Stimulated activated naive CD4-positive, alpha-beta T cell (primary cell): ENCODE results near the gene OR5L2.
"Not testable (repeated sequence)": the region's sequence is repeated elsewhere in the genome, so short reads cannot be mapped to it uniquely, and the experiment has no call there.

Experiments used
- DNase-seq, 6 experiments: peaks; one replicate each; lab custom pipeline; 2025; lab: John Stamatoyannopoulos, UW

The OR5L2 gene

GRCh38 chr11:55826919-55827318 lies at the start of gene OR5L2:
Gene OR5L2, plus strand, starts transcription at chr11:55827219. Its CDS starts 0 bp downstream, at chr11:55827219.
- DNase-seq: no peak

DNA sequence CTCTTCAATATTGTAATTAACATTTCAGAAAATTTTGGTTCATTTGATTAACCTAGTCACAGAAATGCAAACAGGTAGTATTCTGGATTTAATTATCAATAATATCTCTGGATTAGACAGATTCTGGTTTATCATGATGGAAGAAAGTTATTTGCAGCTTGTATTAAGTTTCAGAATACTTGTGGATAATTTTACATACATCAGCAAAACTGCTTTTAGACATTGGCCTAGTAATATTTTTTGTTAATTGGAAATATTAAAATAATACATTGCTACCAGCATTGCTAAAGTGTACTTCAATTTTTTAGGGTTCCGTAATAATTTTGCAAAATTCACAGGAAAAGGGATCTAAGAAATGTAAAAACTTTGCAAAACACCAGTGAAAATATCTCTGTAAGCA lies 35.4 kb upstream of the OR5L2 start:
- DNase-seq: no peak

DNA sequence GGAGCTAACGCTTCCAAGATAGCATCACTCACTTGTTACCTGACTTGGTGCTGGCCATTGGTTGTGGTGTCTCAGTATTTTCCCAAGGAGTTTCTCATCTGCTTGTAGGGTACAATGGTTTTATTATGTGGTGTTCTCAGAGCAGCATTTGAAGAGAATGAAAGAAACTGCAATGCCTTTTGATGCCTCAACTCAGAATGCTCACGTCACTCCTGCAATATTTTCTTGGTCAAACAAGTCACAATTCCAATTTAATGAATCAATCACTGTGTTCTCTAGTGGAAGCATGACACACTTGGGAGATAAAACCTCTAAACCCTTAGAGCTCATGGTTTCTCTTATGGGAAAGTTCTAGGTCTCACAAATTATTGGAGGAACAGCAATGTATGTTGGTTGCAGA lies 33.7 kb upstream of the OR5L2 start:
- peak in 1 of 6 experiments; percentile 1 for DNase-seq

DNA sequence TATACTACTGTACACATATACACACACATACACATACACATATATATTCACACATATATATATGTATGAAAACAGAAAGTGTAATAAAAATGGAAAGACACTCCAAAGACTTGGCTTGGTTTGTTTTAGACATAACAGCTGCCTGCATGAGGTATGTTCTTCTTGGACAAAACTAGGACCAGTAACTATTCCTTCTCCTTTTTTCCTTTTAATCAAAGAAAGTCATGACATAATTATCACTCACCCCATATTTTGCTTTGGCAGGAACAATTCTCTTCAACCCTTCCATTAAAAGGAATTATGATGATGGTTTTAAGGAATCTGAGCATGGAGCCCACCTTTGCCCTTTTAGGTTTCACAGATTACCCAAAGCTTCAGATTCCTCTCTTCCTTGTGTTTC lies 31.8 kb upstream of the OR5L2 start, which contains the start of gene OR5D14:
OR5D14 (plus strand) TSS at position 301 of the 400 bp plus-strand sequence; CDS start at position 301, 0 bp downstream.
- no peak for DNase-seq

DNA sequence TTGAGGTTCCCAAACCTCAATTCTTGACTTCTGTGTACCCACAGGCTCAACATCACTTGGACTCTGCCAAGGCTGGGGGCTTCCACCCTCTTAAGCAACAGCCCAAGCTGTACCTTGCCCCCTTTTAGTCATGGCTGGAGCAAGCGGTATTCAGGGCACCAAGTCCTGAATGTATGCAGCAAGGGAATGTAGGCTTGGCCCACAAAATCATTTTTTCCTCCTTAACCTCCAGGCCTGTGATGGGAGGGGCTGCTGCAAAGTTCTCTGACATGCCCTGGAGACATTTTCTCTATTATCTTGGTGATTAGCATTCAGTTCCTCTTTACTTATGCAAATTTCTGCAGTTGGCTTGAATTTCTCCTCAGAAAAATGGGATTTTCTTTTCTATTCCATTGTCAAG lies 20.8 kb upstream of the OR5L2 start:
- no peak for DNase-seq

- DNase-seq: no peak
These were observed 16.0 kb upstream of the OR5L2 start, which contains the start of gene OR5L1 for GRCh38 chr11:55811067-55811466. Gene OR5L1, plus strand, starts transcription at chr11:55811367. Its CDS starts 100 bp downstream, at chr11:55811467.

DNA sequence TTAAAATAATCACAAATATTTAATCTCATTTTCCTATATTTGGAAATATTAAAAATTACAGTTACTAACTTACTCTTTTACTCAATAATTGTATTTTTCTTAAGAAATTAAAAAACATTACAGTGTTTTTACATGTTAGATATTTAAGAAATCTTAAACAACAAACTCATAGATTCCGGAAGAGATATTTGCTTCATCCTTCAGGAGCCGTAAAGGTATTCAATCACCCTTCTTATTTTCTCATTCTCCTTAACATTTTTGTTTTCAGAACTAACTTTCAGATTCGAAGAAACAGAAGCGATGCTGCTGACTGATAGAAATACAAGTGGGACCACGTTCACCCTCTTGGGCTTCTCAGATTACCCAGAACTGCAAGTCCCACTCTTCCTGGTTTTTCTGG lies 7.7 kb upstream of the OR5L2 start, which contains the start of gene OR5D18:
OR5D18 (plus strand) TSS at position 301 of the 400 bp plus-strand sequence; CDS start at position 301, 0 bp downstream.
- DNase-seq: no peak

DNA sequence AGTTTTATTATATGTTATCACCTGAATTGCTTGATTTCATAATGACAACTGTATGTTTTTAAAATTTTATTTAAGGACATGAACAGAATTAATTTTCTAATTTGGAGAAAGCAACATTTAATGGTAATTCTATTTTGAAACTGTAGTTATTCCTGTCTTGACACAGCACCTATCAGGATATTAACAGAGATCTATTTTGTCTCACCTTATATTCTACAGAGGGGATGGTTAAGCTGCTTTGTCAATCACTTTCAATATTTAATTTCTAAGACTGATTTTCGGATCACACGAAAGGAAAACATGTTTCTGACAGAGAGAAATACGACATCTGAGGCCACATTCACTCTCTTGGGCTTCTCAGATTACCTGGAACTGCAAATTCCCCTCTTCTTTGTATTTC lies 11.4 kb downstream of the OR5L2 start, which contains the start of gene OR5D16:
OR5D16 (plus strand) TSS at position 301 of the 400 bp plus-strand sequence; CDS start at position 301, 0 bp downstream.
- DNase-seq: no peak

GRCh38 chr11:55847453-55847852 lies 20.4 kb downstream of the OR5L2 start:
- DNase-seq: no peak

GRCh38 chr11:55849037-55849436 lies 22.0 kb downstream of the OR5L2 start:
- DNase-seq: no peak

DNA sequence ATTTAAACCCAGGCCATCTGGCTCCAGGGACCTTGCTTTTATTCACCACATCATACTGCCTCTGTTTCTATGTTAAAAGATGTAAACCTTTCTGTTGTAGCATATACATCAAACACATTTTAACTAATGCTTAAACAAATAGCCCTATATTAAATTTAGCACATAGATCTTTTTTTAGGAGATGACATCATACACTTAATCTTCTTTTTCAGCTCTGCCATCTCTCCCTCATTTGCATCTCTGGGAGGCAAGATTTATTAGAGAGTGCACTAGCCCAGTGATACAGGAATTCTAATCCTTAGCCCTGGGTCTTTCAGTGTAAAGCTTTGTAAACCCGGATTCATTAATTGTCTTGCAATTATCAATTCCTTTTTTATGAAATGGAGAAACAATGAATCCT lies 25.1 kb downstream of the OR5L2 start:
- DNase-seq: no peak

GRCh38 chr11:55854704-55855103 lies 27.7 kb downstream of the OR5L2 start:
- no peak for DNase-seq

- not testable (repeated sequence) for DNase-seq
These were observed 40.3 kb downstream of the OR5L2 start for GRCh38 chr11:55867354-55867753.

DNA sequence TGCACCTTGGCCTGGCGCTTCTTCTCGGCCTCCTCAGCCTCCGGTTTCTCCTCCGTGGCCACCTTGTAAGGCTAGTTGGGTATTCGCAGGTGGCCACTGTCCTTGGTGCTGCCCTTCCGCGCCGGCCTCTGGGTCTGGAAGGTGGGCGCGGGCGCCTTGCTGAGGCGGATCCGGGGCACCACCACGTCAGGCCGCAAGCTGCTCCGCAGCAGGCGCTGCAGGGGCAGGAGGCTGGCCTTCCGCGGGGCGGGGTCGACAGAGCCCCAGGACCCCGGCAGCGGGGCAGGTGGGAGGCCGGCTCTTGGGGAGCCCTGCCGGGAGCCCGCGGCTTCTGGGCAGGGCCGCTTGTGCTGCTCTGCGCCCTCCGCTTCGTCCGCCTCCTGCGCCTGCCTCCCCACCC lies 45.7 kb downstream of the OR5L2 start:
- not testable (repeated sequence) for DNase-seq

DNA sequence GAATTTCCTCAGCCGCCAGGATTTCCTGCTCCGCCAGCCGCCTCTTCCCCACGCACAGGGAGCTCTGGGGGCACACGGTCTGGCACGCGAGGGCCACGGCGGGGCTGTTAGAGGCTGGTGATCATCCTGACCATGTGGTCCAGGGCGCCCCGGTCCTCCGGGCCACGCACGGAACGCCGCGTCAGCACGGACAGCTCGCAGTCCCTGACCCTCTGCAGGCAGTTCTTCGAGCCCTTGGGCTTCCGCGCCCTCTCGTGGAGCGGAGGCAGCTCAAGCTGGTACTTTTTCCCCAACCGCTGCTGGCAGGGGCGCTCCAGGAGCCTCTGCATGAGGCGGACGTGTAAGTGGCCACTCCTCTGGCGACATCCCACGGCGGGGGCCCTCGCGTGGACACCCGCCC lies 46.1 kb downstream of the OR5L2 start:
- not testable (repeated sequence) for DNase-seq
